B cell (primary cell): ENCODE measurements around the gene PDE6B. TPM values are rescaled to one million over a fixed set of nuclear protein-coding genes. Genes with fewer than 3 reads are reported as not detected.
A peak's percentile ranks its signal among the peaks of the same experiment; 100 is the strongest.

Experiments used
- ATAC-seq: fragments of 200-7000 bp; cut with Tn5 transposase; one replicate; pipeline ENCODE4 v1.10.0; 2021; ENCODE audit warnings: low read depth, mild to moderate bottlenecking, moderate number of reproducible peaks, moderate library complexity
- CTCF ChIA-PET: fragments of 350-600 bp; sonication (Branson Sonifier 250); formaldehyde crosslinking; loops from one replicate; lab custom pipeline; 2021; ENCODE audit warnings: antibody characterized with exemption, inconsistent platforms; lab: Charles Lee
- POLR2A ChIA-PET: fragments of 350-600 bp; sonication (Branson Sonifier 250); formaldehyde crosslinking; loops from one replicate; lab custom pipeline; 2021; ENCODE audit warnings: antibody characterized with exemption; lab: Charles Lee
- DNase-seq: peaks from one replicate; pipeline ENCODE4 v3.0.0; 2013
- H2AFZ ChIP-seq: 2 replicates; pipeline ENCODE4 v1.6.1; 2012; ENCODE audit warnings: mild to moderate bottlenecking, low read depth, low read length; ENCODE audit not compliant: insufficient read depth, poor library complexity, severe bottlenecking
- H3K27ac ChIP-seq, 2 donors: 1 replicate in 1 of 2; 2 replicates in 1 of 2; pipeline ENCODE4 v1.5.1; 2012 to 2013; ENCODE audit warnings: low read length in 2 of 2, mild to moderate bottlenecking in 2 of 2, moderate library complexity in 1 of 2
- H3K27me3 ChIP-seq, 4 experiments: fragments of 200-600 bp in 1 of 4; sonication (generic) in 1 of 4; replicated peaks in 1 of 4; 1 replicate in 2 of 4; 2 replicates in 2 of 4; pipeline versions ENCODE4 v1.6.1 to v1.7.0; 2013 to 2016; ENCODE audit warnings: low read length in 3 of 4, mild to moderate bottlenecking in 2 of 4, mixed read lengths in 1 of 4, moderate library complexity in 1 of 4; ENCODE audit not compliant: insufficient read depth in 4 of 4, control insufficient read depth in 3 of 4; ENCODE audit errors: control extremely low read depth in 1 of 4
- H3K36me3 ChIP-seq, 2 experiments: replicated peaks in 1 of 2; 1 replicate in 1 of 2; 2 replicates in 1 of 2; pipeline versions ENCODE4 v1.6.1 to v1.7.1; 2013; ENCODE audit warnings: low read length in 1 of 2; ENCODE audit not compliant: insufficient read depth in 2 of 2, control insufficient read depth in 1 of 2; ENCODE audit errors: control extremely low read depth in 1 of 2, extremely low read depth in 1 of 2
- H3K4me1 ChIP-seq, 2 donors: fragments of 200-600 bp in 1 of 2; sonication (generic) in 1 of 2; 1 replicate in 1 of 2; 2 replicates in 1 of 2; pipeline versions ENCODE4 v1.5.1 to v1.6.1; 2013 to 2017; ENCODE audit warnings: low read length in 2 of 2; ENCODE audit not compliant: control insufficient read depth in 2 of 2, insufficient read depth in 2 of 2
- H3K4me2 ChIP-seq: replicated peaks from 2 replicates; pipeline ENCODE3; 2012; ENCODE audit warnings: mild to moderate bottlenecking, low read depth, low read length; ENCODE audit not compliant: poor library complexity, severe bottlenecking
- H3K4me3 ChIP-seq, 5 experiments: fragments of 200-600 bp in 1 of 5; sonication (generic) in 1 of 5; 1 replicate in 3 of 5; 2 replicates in 2 of 5; pipeline versions ENCODE4 v1.5.1 to v1.7.0; 2011 to 2016; ENCODE audit warnings: low read length in 4 of 5, mild to moderate bottlenecking in 4 of 5, low read depth in 2 of 5, control low read depth in 1 of 5, moderate library complexity in 1 of 5; ENCODE audit not compliant: insufficient read depth in 1 of 5; ENCODE audit errors: control extremely low read depth in 1 of 5, extremely low read depth in 1 of 5
- H3K79me2 ChIP-seq: fragments of 200-600 bp; sonication (generic); one replicate; pipeline ENCODE4 v1.6.0; 2016; ENCODE audit warnings: low read length; ENCODE audit not compliant: control insufficient read depth, insufficient read depth
- H3K9ac ChIP-seq: fragments of 200-600 bp; sonication (generic); 2 replicates; pipeline ENCODE4 v1.6.1; 2017; ENCODE audit warnings: mild to moderate bottlenecking, low read length, moderate library complexity
- H3K9me3 ChIP-seq, 3 donors: one replicate each; pipeline versions ENCODE4 v1.6.1 to v1.7.1; 2013; ENCODE audit warnings: low read length in 2 of 3; ENCODE audit not compliant: control insufficient read depth in 2 of 3, insufficient read depth in 1 of 3; ENCODE audit errors: control extremely low read depth in 1 of 3
- H4K20me1 ChIP-seq: 2 replicates; pipeline ENCODE4 v1.6.0; 2012; ENCODE audit warnings: mild to moderate bottlenecking, low read length; ENCODE audit not compliant: insufficient read depth, control insufficient read depth, poor library complexity, severe bottlenecking
- H3K27ac Mint-ChIP-seq: one replicate; pipeline ENCODE4 v1.8.0; 2021; ENCODE audit warnings: mixed read lengths
- H3K27me3 Mint-ChIP-seq: one replicate; pipeline ENCODE4 v1.8.0; 2021; ENCODE audit warnings: mixed read lengths
- H3K4me1 Mint-ChIP-seq: one replicate; pipeline ENCODE4 v1.8.0; 2021; ENCODE audit warnings: mixed read lengths
- H3K4me3 Mint-ChIP-seq: one replicate; pipeline ENCODE4 v1.8.0; 2021; ENCODE audit warnings: mixed read lengths
- H3K9me3 Mint-ChIP-seq: one replicate; pipeline ENCODE4 v1.8.0; 2022; ENCODE audit warnings: mixed read lengths; ENCODE audit not compliant: insufficient read depth
- EZH2 ChIP-seq: IDR thresholded peaks from 2 replicates; pipeline ENCODE4 v1.6.1; 2012; ENCODE audit warnings: borderline replicate concordance, low read depth, mild to moderate bottlenecking, moderate library complexity, low read length; ENCODE audit not compliant: insufficient read depth, poor library complexity, severe bottlenecking
- WGBS: methylation state at CpG from one replicate; pipeline ENCODE4 v1.1.5; 2013; ENCODE audit warnings: missing lambda C conversion rate; ENCODE audit not compliant: insufficient coverage; 5-methylcytosine and 5-hydroxymethylcytosine counted together
- intact Hi-C: fragments of 100-400 bp; cut with micrococcal nuclease; formaldehyde crosslinking; loops from one replicate; pipeline ENCODE4 v1.10.0; 2022
- polyA plus RNA-seq: library from polyadenylated mRNA; depleted of rRNA; stranded (reverse); fragments of >200 nt; gene quantifications from 2 replicates; pipeline ENCODE4 v1.2.3, GENCODE V29; 2012
- total RNA-seq, 2 donors: library from RNA; stranded (reverse); fragments of 120-200 nt in 1 of 2; gene quantifications; 1 replicate in 1 of 2; 2 replicates in 1 of 2; pipeline versions ENCODE4 v1.2.3 to v1.2.4, GENCODE V29; 2013 to 2022
- TF ChIP-seq, protein P1 (sequence below): fragments of 200-600 bp; IDR thresholded peaks from one replicate; pipeline ENCODE4 v1.8.0; 2022; ENCODE audit warnings: antibody characterized with exemption, mild to moderate bottlenecking

The PDE6B gene
- total and polyA plus RNA-seq, 2 donors (not counting 1 experiment from before 2014, with no cell fraction given) = 20.0 to 25.2 TPM

DNA sequence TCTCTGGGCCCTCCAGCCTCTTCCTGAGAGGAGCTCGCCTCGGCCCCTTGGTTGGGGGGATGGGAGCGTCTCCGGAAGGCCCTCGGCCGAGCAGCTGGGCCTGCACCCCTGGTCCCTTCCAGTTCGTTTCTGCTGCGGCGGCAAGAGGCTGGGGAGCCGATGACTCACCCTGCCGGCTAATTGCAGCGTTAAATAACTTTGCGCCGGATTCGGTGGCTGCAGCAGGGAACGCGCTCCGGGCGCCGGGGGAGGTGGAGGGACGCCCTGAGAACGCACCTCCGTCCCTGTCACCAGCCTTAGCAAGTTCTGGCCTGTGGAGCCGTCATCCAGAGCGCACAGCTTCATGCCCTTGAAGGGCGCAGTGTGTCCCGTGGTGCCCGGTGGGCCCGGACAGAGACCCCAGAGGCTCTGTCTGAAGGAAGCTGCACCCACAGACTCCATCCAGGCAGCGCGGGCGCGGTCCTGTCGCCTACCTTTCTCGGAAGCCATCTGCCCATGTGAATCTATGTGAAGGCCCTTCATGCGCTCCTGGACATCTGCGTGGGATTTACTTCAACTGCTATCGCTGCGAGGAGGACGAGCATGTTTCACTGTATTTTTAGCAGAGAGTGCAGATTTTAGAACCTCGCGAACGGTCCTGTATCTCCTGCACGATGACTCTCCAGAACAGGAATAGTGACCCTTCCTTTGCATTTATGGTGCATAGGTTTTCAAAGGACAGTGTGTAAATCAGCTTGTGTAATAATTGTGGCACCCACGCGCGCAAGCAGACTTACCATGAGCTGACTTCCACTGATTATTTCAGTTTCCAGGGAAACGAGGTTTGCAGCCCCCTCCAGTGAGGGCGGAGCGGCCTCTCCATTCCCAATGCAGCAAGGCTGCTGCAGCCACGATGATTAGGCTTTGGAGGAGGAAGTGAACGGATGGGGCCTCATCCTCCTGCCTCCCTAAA lies 47.6 kb upstream of the PDE6B start:
- Histone ChIP-seq H2AFZ (no peak overlapping the region), H3K27ac (no peak overlapping the region), H3K27me3 (peaks cover 0 to 48% (median 16%) of the 10 kb centered on the region in 4 experiments), H3K4me2 (peak overlapping the region; percentile 43), H3K4me1 (peaks cover 13 to 19% of the 10 kb centered on the region in 2 donors), H3K9me3 (peaks cover 0 to 49% (median 0%) of the 10 kb centered on the region in 3 donors), H4K20me1 (no peaks in the 10 kb centered on the region), H3K4me3 (no peak overlapping the region), H3K9ac (no peak overlapping the region), H3K36me3 (no peaks in the 10 kb centered on the region), H3K79me2 (no peaks in the 10 kb centered on the region)
- DNase-seq (no peak), ATAC-seq (no peak)
- POLR2A ChIA-PET = no interaction called here
- CTCF ChIA-PET = no interaction called here
- Mint-ChIP-seq H3K9me3 (no peaks in the 10 kb centered on the region), H3K4me1 (peaks cover 17% of the 10 kb centered on the region), H3K27ac (no peak overlapping the region), H3K27me3 (peaks cover 52% of the 10 kb centered on the region), H3K4me3 (peak overlapping the region; percentile 14)
- 6% methylated on average over 52 of the region's 52 CpGs for WGBS
- TF ChIP-seq, protein P1, sequence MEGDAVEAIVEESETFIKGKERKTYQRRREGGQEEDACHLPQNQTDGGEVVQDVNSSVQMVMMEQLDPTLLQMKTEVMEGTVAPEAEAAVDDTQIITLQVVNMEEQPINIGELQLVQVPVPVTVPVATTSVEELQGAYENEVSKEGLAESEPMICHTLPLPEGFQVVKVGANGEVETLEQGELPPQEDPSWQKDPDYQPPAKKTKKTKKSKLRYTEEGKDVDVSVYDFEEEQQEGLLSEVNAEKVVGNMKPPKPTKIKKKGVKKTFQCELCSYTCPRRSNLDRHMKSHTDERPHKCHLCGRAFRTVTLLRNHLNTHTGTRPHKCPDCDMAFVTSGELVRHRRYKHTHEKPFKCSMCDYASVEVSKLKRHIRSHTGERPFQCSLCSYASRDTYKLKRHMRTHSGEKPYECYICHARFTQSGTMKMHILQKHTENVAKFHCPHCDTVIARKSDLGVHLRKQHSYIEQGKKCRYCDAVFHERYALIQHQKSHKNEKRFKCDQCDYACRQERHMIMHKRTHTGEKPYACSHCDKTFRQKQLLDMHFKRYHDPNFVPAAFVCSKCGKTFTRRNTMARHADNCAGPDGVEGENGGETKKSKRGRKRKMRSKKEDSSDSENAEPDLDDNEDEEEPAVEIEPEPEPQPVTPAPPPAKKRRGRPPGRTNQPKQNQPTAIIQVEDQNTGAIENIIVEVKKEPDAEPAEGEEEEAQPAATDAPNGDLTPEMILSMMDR = no peak
- no peak for TF ChIP-seq EZH2
- intact Hi-C loops = no loop called here
